GM12878 (cell line): ENCODE results near the gene ANO7. TPM values are rescaled to one million over a fixed set of nuclear protein-coding genes. Genes with fewer than 3 reads are reported as not detected.

Experiments used
- ATAC-seq: fragments of 200-7000 bp; cut with Tn5 transposase; 3 replicates; pipeline ENCODE4 v1.9.1; 2020; ENCODE audit warnings: mild to moderate bottlenecking, moderate library complexity
- BruUV-seq: library from RNA; stranded (reverse); fragments of 400-500 nt; replicated peaks from 2 replicates; lab custom pipeline; 2021; lab: Mats Ljungman, UMichigan
- CTCF ChIA-PET: fragments of 300-600 bp; sonication (Branson Sonifier 250); formaldehyde crosslinking; extraction: SDS; loops from one replicate; lab custom pipeline; 2021; ENCODE audit warnings: inconsistent platforms; lab: Yijun Ruan, JAX
- POLR2A ChIA-PET: fragments of 350-600 bp; formaldehyde crosslinking; extraction: SDS; loops from one replicate; lab custom pipeline; 2021; ENCODE audit warnings: inconsistent platforms; lab: Charles Lee
- RAD21 ChIA-PET: fragments of 300-600 bp; sonication (Branson Sonifier 250); formaldehyde crosslinking; loops from one replicate; lab custom pipeline; 2023; ENCODE audit warnings: antibody characterized with exemption; ENCODE audit not compliant: unreplicated experiment; lab: Charles Lee
- SMC1A ChIA-PET: fragments of 300-600 bp; sonication (Branson Sonifier 250); formaldehyde crosslinking; loops from one replicate; lab custom pipeline; 2023; ENCODE audit not compliant: unreplicated experiment, uncharacterized antibody; lab: Charles Lee
- DNase-seq: peaks from one replicate; pipeline ENCODE4 v3.0.0-alpha.2; 2011; ENCODE audit warnings: low read depth, low spot score
- FAIRE-seq: peaks from 3 replicates; lab custom pipeline; 2011; peaks lifted over from hg19 to GRCh38; lab: Jason Lieb, UNC
- H2AFZ ChIP-seq: 2 replicates; pipeline ENCODE4 v1.6.0; 2011; ENCODE audit warnings: low read depth, low read length, control low read depth; ENCODE audit not compliant: control insufficient read depth
- H3K27ac ChIP-seq: 2 replicates; pipeline ENCODE4 v1.5.1; 2011; ENCODE audit warnings: control low read depth; ENCODE audit not compliant: control insufficient read depth, insufficient read depth
- H3K27me3 ChIP-seq, 2 experiments: replicated peaks in 1 of 2; 2 replicates each; pipeline versions ENCODE4 v1.6.0 to v1.6.1; 2011; ENCODE audit warnings: low read length in 1 of 2; ENCODE audit not compliant: control insufficient read depth in 2 of 2, insufficient read depth in 2 of 2
- H3K36me3 ChIP-seq, 2 experiments: 2 replicates each; pipeline ENCODE4 v1.5.1; 2011; ENCODE audit warnings: low read length in 1 of 2; ENCODE audit not compliant: control insufficient read depth in 2 of 2, insufficient read depth in 2 of 2
- H3K4me1 ChIP-seq: 2 replicates; pipeline ENCODE4 v1.6.1; 2011; ENCODE audit warnings: mild to moderate bottlenecking, low read length, moderate library complexity, mixed read lengths; ENCODE audit not compliant: control insufficient read depth, insufficient read depth
- H3K4me2 ChIP-seq: 2 replicates; pipeline ENCODE4 v1.6.0; 2011; ENCODE audit warnings: control low read depth; ENCODE audit not compliant: control insufficient read depth, insufficient read depth
- H3K4me3 ChIP-seq: fragments of 200-600 bp; sonication (generic); 2 replicates; pipeline ENCODE4 v1.5.1; 2016
- H3K79me2 ChIP-seq: 2 replicates; pipeline ENCODE4 v1.6.0; 2011; ENCODE audit warnings: low read length; ENCODE audit not compliant: control insufficient read depth, insufficient read depth
- H3K9ac ChIP-seq: 2 replicates; pipeline ENCODE4 v1.8.0; 2011; ENCODE audit warnings: low read length, control low read depth, mixed read lengths; ENCODE audit not compliant: control insufficient read depth, insufficient read depth
- H3K9me3 ChIP-seq: replicated peaks from 3 replicates; pipeline ENCODE4 v1.5.1; 2011; ENCODE audit warnings: mild to moderate bottlenecking, low read length; ENCODE audit not compliant: control insufficient read depth, insufficient read depth
- H4K20me1 ChIP-seq: 2 replicates; pipeline ENCODE4 v1.6.0; 2011; ENCODE audit not compliant: control insufficient read depth, insufficient read depth
- ATF2 ChIP-seq: IDR thresholded peaks from 2 replicates; pipeline ENCODE4 v1.6.1; 2012; ENCODE audit warnings: low read length, inconsistent platforms
- EED ChIP-seq: sonication (generic); IDR thresholded peaks from 2 replicates; pipeline ENCODE4 v1.6.1; 2016; ENCODE audit warnings: antibody characterized with exemption, low read depth
- ELK1 ChIP-seq: IDR thresholded peaks from 2 replicates; pipeline ENCODE4 v1.6.1; 2012; ENCODE audit warnings: low read depth, low read length, improper control_type of control experiment
- IRF5 ChIP-seq: fragments of 450-650 bp; IDR thresholded peaks from 2 replicates; pipeline ENCODE4 v1.6.1; 2017; ENCODE audit warnings: borderline replicate concordance
- MYB ChIP-seq: fragments of 150-350 bp; IDR thresholded peaks from 2 replicates; pipeline ENCODE4 v1.6.1; 2014; ENCODE audit warnings: mild to moderate bottlenecking, low read depth, low read length, borderline replicate concordance
- NFYB ChIP-seq: IDR thresholded peaks from 2 replicates; pipeline ENCODE4 v1.6.1; 2011; ENCODE audit warnings: low read depth, mild to moderate bottlenecking, low read length, improper control_type of control experiment, moderate library complexity; ENCODE audit not compliant: insufficient read depth
- POU2F2 ChIP-seq: IDR thresholded peaks from 3 replicates; pipeline ENCODE4 v1.6.1; 2011; ENCODE audit warnings: low read depth, mild to moderate bottlenecking, low read length, borderline replicate concordance
- RAD21 ChIP-seq: IDR thresholded peaks from 2 replicates; pipeline ENCODE4 v1.6.1; 2011; ENCODE audit warnings: mild to moderate bottlenecking, low read depth, low read length, moderate library complexity; ENCODE audit not compliant: insufficient read depth
- SP1 ChIP-seq: IDR thresholded peaks from one replicate; pipeline ENCODE4 v1.6.1; 2011; ENCODE audit warnings: low read depth, low read length
- TARDBP ChIP-seq: IDR thresholded peaks from 2 replicates; pipeline ENCODE4 v1.6.1; 2016; ENCODE audit warnings: borderline replicate concordance
- ZBTB40 ChIP-seq: fragments of 450-650 bp; IDR thresholded peaks from 2 replicates; pipeline ENCODE4 v1.6.1; 2016; ENCODE audit warnings: mild to moderate bottlenecking, moderate library complexity, borderline replicate concordance
- ZNF24 ChIP-seq: fragments of 450-650 bp; IDR thresholded peaks from 2 replicates; pipeline ENCODE4 v1.6.1; 2017; ENCODE audit warnings: antibody characterized with exemption, mild to moderate bottlenecking
- WGBS: methylation state at CpG from one replicate; pipeline ENCODE4 v1.1.6; 2016; ENCODE audit warnings: low lambda C conversion rate; ENCODE audit not compliant: insufficient replicate concordance, insufficient coverage; ENCODE audit errors: missing lambda C conversion rate; 5-methylcytosine and 5-hydroxymethylcytosine counted together
- in situ Hi-C: fragments of 300-500 bp; cut with MboI; formaldehyde crosslinking; loops from 9 replicates; pipeline ENCODE4 v1.14.3; 2018; ENCODE audit warnings: mixed read lengths
- intact Hi-C: fragments of 100-400 bp; cut with micrococcal nuclease; formaldehyde crosslinking; loops from one replicate; pipeline ENCODE4 v1.14.2; 2022; ENCODE audit not compliant: unreplicated experiment
- polyA plus RNA-seq, 11 experiments: library from polyadenylated mRNA; depleted of rRNA in 4 of 11; unstranded in 6 of 11; stranded (reverse) in 5 of 11; fragments of >200 nt; fragmentation: Nextera tagmentation in 4 of 11; fragmentation: Illumina TruSeq in 1 of 11; extraction: Ambion mirVana in 4 of 11; extraction: Trizol in 1 of 11; gene quantifications; 1 replicate in 1 of 11; 2 replicates in 10 of 11; pipeline versions ENCODE4 v1.2.1 to v1.2.3, GENCODE V29; 2011 to 2016; ENCODE audit warnings: inconsistent platforms in 2 of 11, missing spikeins in 2 of 11, low read depth in 1 of 11
- total RNA-seq, 4 experiments: library from RNA; depleted of rRNA in 3 of 4; stranded (reverse); fragments of >200 nt in 3 of 4; fragmentation: Illumina TruSeq in 1 of 4; extraction: Trizol in 1 of 4; gene quantifications; 2 replicates each; pipeline versions ENCODE4 v1.2.1 to v1.2.3, GENCODE V29; 2013 to 2021
- TF ChIP-seq, protein P1 (sequence below): IDR thresholded peaks from 2 replicates; pipeline ENCODE4 v1.6.1; 2011; ENCODE audit warnings: low read depth, mild to moderate bottlenecking, low read length, moderate library complexity, borderline replicate concordance; ENCODE audit errors: extremely low read depth
- TF ChIP-seq, protein P2 (sequence below): fragments of 450-650 bp; IDR thresholded peaks from 2 replicates; pipeline ENCODE4 v1.6.1; 2016; ENCODE audit warnings: mild to moderate bottlenecking

The ANO7 gene
- total and polyA plus RNA-seq, 10 of the 15 experiments (the other 5 are each of a cell fraction or from before 2014, with no cell fraction given): 0.08 to 1.4 (median 0.44) TPM

DNA sequence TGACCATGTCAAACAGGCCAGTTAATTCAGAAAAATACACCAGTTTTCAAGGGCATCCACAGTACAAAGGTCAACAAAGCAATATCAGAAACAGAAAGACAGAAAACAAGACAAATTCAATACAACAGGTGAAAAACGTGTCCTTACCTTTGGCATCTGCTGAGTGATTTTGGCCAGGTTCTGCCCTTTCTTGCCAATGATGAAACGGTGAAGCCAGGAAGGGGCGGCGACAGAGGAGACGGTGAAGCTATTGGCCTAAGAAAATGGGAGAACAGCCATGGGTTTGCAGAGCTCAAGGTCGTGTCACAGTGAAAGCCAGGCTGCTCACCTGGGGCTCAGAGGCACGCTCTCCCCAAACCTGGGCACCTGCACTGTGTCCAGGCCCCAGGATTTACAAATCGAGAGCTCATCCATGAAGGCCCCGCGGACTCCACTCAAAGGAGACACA, 66.5 kb downstream of the ANO7 start:
- intact Hi-C loops: loop anchor here (10.0 kb wide), 1 partner anchor 140 kb away; no protein-coding TSS in a partner anchor
- Histone ChIP-seq H3K4me1 (no peaks in the 10 kb centered on the region), H3K4me3 (no peak overlapping the region), H3K27me3 (no peaks in the 10 kb centered on the region), H3K27ac (no peak overlapping the region), H4K20me1 (no peaks in the 10 kb centered on the region; the same call in 1 of the 2 replicates), H3K9me3 (no peaks in the 10 kb centered on the region), H3K9ac (no peak overlapping the region), H3K4me2 (no peak overlapping the region), H3K79me2 (no peaks in the 10 kb centered on the region; the same call in 1 of the 2 replicates), H2AFZ (no peak overlapping the region), H3K36me3 (peaks cover 48 to 58% of the 10 kb centered on the region in 2 experiments)
- WGBS: 85% methylated on average over 10 of the region's 10 CpGs
- FAIRE-seq (no peak), ATAC-seq (no peak), DNase-seq (no peak)
- RAD21 ChIA-PET: no interaction called here
- CTCF ChIA-PET: interaction anchor here (0.6 to 1.1 kb wide), 3 partner anchors 50 to 287 kb away, joined by 3 to 4 read pairs (median 3); no protein-coding TSS in a partner anchor
- BruUV-seq: no TSS peak
- SMC1A ChIA-PET: no interaction called here
- POLR2A ChIA-PET: interaction anchor here (0.7 kb wide), 1 partner anchor 394 kb away, joined by 4 read pairs; no protein-coding TSS in a partner anchor
- in situ Hi-C loops: no loop called here
- TF ChIP-seq ATF2: no peak
- no peak for TF ChIP-seq ELK1
- no peak for TF ChIP-seq MYB
- TF ChIP-seq ZBTB40: no peak
- TF ChIP-seq SP1: no peak
- no peak for TF ChIP-seq POU2F2
- no peak for TF ChIP-seq IRF5
- TF ChIP-seq ZNF24: no peak
- TF ChIP-seq TARDBP: no peak
- no peak for TF ChIP-seq NFYB
- TF ChIP-seq EED: no peak
- TF ChIP-seq RAD21: no peak
- TF ChIP-seq, protein P1, sequence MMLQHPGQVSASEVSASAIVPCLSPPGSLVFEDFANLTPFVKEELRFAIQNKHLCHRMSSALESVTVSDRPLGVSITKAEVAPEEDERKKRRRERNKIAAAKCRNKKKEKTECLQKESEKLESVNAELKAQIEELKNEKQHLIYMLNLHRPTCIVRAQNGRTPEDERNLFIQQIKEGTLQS: no peak
- TF ChIP-seq, protein P2, sequence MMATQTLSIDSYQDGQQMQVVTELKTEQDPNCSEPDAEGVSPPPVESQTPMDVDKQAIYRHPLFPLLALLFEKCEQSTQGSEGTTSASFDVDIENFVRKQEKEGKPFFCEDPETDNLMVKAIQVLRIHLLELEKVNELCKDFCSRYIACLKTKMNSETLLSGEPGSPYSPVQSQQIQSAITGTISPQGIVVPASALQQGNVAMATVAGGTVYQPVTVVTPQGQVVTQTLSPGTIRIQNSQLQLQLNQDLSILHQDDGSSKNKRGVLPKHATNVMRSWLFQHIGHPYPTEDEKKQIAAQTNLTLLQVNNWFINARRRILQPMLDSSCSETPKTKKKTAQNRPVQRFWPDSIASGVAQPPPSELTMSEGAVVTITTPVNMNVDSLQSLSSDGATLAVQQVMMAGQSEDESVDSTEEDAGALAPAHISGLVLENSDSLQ: no peak
